Liver (tissue), 5 donors: Measurements from ENCODE around the gene FILIP1L. TPM values are rescaled to one million over a fixed set of nuclear protein-coding genes. Genes with fewer than 3 reads are reported as not detected.

Experiments
- polyA plus RNA-seq, 2 donors: library from polyadenylated mRNA; stranded (reverse) in 1 of 2; unstranded in 1 of 2; fragments of 200-250 nt in 1 of 2; fragments of >200 nt in 1 of 2; fragmentation: Nextera tagmentation in 1 of 2; extraction: Ambion mirVana in 1 of 2; gene quantifications; one replicate each; pipeline versions ENCODE4 v1.2.1 to v1.2.3, GENCODE V29; 2013 to 2015
- small RNA-seq: library from RNA; depleted of rRNA; stranded (forward); fragments of <200 nt; gene quantifications from one replicate; pipeline ENCODE3, GENCODE V24; 2014
- total RNA-seq, 2 donors: library from RNA; depleted of rRNA; stranded (reverse); fragments of >200 nt; gene quantifications; one replicate each; pipeline ENCODE4 v1.2.3, GENCODE V29; 2014
- donor health status: healthy.
- donor health status: healthy.
- donor health status: healthy.

Gene FILIP1L
- total and polyA plus RNA-seq, 4 donors, result 1.4 to 6.5 (median 1.9) TPM

Small RNAs within 50 kb of the gene (small RNA-seq; reads per million reads assigned to genes)
- not detected for gene MIR3921

Other genes starting within 250 kb of the FILIP1L start
- gene TBC1D23, start 146.5 kb upstream of the FILIP1L start, total RNA-seq, result 10 to 100 TPM; 24.0 to 30.3 TPM
- gene TBC1D23, start 146.5 kb upstream of the FILIP1L start, polyA plus RNA-seq, result 10 to 100 TPM in 1 of 2 donors, 1 to 10 TPM in 1; 8.7 to 11.5 TPM
- 10 to 100 TPM; 32.4 to 49.2 TPM for gene NIT2, start 220.3 kb upstream of the FILIP1L start, total RNA-seq
- gene NIT2, start 220.3 kb upstream of the FILIP1L start, polyA plus RNA-seq, result 100 to 1,000 TPM in 1 of 2 donors, 10 to 100 TPM in 1; 61.4 to 243 TPM